Bladder microvascular endothelial cell (primary cell): ENCODE data around the gene FAM81B. TPM values are rescaled to one million over a fixed set of nuclear protein-coding genes. Genes with fewer than 3 reads are reported as not detected.

ENCODE experiments used
- total RNA-seq: library from RNA; depleted of rRNA; stranded (reverse); fragments of >200 nt; gene quantifications from 2 replicates; pipeline ENCODE4 v1.2.3, GENCODE V29; 2014

FAM81B gene
- not detected in 2 replicates for total RNA-seq

DNA sequence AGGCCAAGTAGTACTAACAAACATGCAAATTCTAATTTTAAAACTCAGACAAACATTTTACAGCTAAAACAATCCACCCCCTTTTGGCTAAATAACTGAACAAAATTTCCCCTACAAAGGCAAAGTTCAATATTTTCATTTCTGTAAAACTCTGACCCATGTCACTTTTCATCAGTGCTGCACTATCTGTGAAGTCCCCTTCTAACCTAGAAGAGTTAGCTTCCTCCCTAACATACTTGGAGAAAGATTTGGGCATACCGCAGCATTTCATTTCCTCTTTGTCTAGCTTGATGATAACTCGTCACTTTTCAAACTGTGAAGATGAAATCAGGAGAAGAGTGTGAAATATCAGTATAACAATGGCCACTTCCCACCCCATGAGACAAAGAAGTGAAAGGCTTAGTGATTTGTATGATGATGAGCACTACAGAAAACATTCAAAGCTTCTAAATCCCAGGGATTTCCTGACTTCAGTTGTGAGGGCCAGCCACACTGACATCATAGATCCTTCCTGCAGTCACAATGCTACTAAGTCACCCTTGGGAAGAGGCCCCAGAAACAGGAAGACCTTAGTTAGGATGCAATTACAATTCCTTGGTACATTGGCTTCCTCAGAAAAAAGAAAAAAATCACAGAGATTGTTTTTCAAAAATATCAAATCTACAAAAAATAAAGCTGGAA is at the start of gene FAM81B:
TSS of gene FAM81B (plus strand) at position 555 of the 681 bp plus-strand sequence. CDS start at position 579, 24 bp downstream.

Other genes starting within 250 kb of the FAM81B start
- 266 and 321 TPM in 2 replicates for gene MCTP1, start 106.3 kb upstream of the FAM81B start, total RNA-seq
- 71.7 and 137 TPM in 2 replicates for gene SKIC3, start 163.6 kb downstream of the FAM81B start, total RNA-seq
- gene ARSK, start 163.7 kb downstream of the FAM81B start, total RNA-seq = 2.4 and 3.0 TPM in 2 replicates
- 0.06 TPM in 1 of 2 replicates, not detected in the other for gene GPR150, start 228.7 kb downstream of the FAM81B start, total RNA-seq